C4-2B (cell line): ENCODE data around the gene BCL2L14.

Experiments used
- ZFX ChIP-seq: fragments of 450-650 bp; IDR thresholded peaks from 2 replicates; pipeline ENCODE4 v1.6.1; 2017
- TF ChIP-seq, protein P1 (sequence below): fragments of 450-650 bp; conservative IDR thresholded peaks from 2 replicates; pipeline ENCODE4 v1.5.1; 2017; ENCODE audit warnings: mild to moderate bottlenecking

DNA sequence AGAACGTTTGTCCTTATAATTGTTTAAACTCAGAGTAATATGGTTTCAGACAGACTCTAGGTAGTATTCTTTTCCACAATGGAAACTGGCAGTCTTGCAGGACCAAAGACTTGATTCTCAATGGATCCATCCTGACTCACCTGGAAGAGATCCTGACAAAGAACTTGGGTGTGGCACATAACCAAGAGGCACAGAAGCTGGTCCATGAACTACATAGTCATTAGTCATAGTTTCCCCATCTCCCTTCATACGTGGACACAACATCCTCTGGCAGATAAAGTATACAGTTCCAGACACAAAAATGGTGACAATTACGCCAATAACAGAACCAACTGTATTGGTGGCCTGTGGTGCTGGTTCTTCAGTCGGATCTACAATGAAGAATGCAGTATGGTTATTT is 55.8 kb downstream of the BCL2L14 start:
- TF ChIP-seq, protein P1, sequence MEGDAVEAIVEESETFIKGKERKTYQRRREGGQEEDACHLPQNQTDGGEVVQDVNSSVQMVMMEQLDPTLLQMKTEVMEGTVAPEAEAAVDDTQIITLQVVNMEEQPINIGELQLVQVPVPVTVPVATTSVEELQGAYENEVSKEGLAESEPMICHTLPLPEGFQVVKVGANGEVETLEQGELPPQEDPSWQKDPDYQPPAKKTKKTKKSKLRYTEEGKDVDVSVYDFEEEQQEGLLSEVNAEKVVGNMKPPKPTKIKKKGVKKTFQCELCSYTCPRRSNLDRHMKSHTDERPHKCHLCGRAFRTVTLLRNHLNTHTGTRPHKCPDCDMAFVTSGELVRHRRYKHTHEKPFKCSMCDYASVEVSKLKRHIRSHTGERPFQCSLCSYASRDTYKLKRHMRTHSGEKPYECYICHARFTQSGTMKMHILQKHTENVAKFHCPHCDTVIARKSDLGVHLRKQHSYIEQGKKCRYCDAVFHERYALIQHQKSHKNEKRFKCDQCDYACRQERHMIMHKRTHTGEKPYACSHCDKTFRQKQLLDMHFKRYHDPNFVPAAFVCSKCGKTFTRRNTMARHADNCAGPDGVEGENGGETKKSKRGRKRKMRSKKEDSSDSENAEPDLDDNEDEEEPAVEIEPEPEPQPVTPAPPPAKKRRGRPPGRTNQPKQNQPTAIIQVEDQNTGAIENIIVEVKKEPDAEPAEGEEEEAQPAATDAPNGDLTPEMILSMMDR, result no peak
- no peak for TF ChIP-seq ZFX
